ENCODE measurements around the gene TBX1.
A peak's percentile ranks its signal among the peaks of the same experiment; 100 is the strongest.

The TBX1 gene

DNA sequence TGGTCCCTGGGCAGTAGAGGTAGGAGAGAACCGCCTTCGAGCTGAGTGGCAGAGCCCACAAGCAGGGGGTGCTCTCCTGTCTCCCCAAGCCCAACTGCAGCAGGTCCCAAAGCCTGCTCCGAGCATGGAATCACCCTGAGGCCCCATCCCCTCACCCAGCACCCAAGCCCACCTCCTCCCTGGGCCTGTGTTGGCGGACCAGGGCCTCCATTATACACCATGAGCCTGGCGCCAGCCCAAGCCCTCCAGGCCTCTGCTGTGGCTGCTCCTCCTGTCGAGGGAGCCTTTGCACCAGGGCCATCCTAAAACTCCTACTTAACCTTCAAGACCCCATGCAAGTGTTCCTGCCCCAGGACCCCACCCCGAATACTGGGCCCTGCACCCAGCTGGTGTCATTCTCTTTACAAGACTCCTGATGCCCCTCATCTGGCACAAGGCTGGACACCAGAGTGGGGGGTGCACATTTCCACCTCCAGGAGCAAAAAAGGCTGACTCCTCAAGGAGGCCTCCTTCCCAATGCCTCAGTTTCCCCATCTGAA is 20.6 kb upstream of the TBX1 start:
- no peak overlapping the region for H3K4me3 Mint-ChIP-seq
- peaks cover 32% of the 10 kb centered on the region for H3K27me3 Mint-ChIP-seq (ENCODE audit: low read depth)
- TF ChIP-seq, protein P1, sequence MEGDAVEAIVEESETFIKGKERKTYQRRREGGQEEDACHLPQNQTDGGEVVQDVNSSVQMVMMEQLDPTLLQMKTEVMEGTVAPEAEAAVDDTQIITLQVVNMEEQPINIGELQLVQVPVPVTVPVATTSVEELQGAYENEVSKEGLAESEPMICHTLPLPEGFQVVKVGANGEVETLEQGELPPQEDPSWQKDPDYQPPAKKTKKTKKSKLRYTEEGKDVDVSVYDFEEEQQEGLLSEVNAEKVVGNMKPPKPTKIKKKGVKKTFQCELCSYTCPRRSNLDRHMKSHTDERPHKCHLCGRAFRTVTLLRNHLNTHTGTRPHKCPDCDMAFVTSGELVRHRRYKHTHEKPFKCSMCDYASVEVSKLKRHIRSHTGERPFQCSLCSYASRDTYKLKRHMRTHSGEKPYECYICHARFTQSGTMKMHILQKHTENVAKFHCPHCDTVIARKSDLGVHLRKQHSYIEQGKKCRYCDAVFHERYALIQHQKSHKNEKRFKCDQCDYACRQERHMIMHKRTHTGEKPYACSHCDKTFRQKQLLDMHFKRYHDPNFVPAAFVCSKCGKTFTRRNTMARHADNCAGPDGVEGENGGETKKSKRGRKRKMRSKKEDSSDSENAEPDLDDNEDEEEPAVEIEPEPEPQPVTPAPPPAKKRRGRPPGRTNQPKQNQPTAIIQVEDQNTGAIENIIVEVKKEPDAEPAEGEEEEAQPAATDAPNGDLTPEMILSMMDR (IDR thresholded peaks at IDR 0.05; ENCODE audit: unreplicated experiment in 3 of 3) = no peak
- no peak overlapping the region for H3K27ac Mint-ChIP-seq
- H3K4me1 Mint-ChIP-seq = peaks cover 23% of the 10 kb centered on the region
- no peaks in the 10 kb centered on the region for H3K9me3 Mint-ChIP-seq
- H3K36me3 Mint-ChIP-seq (ENCODE audit: low read depth) = no peaks in the 10 kb centered on the region

DNA sequence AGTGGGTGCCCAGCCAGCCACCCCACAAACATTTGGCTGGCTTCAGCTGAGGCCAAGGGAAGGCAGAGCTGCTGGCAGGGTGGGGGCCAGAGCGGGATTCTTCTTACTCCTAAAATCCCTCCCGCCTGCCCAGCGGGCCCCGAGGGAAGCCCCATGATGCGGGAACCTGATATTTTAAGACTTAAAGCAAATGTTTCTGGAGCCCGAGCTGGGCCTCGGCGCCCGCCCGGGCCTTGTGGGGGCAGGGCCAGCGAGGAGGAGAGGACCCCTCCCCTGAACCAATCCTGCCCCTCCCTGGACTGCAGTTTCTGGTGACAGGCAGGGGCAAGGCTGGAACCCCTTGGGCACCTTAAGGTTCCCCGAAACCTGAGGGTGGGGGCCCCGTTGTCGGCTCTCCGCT is 20.0 kb upstream of the TBX1 start:
- Mint-ChIP-seq H3K4me3 (no peak overlapping the region), H3K4me1 (peaks cover 24% of the 10 kb centered on the region), H3K27me3 (ENCODE audit: low read depth) (peaks cover 27% of the 10 kb centered on the region), H3K36me3 (ENCODE audit: low read depth) (no peaks in the 10 kb centered on the region), H3K27ac (no peak overlapping the region), H3K9me3 (no peaks in the 10 kb centered on the region)
- TF ChIP-seq, protein P1 (IDR thresholded peaks at IDR 0.05; ENCODE audit: unreplicated experiment in 3 of 3) = no peak

DNA sequence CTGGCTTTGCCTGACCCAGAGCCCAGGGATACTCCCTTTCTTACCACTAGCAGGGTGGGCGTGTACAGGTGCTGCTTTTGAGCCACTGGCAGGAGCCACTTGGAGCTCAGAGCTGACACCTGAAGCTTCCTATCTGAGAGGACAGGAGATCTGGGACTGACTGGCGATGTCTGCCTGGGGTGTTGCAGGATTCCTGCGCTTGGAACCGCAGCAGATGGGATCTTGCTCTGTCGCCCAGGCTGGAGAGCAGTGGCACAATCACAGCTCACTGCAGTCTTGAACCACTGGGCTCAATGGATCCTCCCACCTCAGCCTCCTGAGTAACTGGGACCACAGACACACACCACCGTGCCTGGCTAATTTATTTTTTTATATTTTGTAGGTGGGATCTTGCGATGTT is 19.5 kb upstream of the TBX1 start:
- Mint-ChIP-seq H3K27ac (peak overlapping the region in 1 of 3 experiments; percentile 59), H3K4me3 (no peak overlapping the region), H3K27me3 (ENCODE audit: low read depth) (peaks cover 24% of the 10 kb centered on the region), H3K36me3 (ENCODE audit: low read depth) (no peaks in the 10 kb centered on the region), H3K4me1 (peaks cover 24% of the 10 kb centered on the region), H3K9me3 (no peaks in the 10 kb centered on the region)
- TF ChIP-seq, protein P1 (IDR thresholded peaks at IDR 0.05; ENCODE audit: unreplicated experiment in 3 of 3) = no peak

DNA sequence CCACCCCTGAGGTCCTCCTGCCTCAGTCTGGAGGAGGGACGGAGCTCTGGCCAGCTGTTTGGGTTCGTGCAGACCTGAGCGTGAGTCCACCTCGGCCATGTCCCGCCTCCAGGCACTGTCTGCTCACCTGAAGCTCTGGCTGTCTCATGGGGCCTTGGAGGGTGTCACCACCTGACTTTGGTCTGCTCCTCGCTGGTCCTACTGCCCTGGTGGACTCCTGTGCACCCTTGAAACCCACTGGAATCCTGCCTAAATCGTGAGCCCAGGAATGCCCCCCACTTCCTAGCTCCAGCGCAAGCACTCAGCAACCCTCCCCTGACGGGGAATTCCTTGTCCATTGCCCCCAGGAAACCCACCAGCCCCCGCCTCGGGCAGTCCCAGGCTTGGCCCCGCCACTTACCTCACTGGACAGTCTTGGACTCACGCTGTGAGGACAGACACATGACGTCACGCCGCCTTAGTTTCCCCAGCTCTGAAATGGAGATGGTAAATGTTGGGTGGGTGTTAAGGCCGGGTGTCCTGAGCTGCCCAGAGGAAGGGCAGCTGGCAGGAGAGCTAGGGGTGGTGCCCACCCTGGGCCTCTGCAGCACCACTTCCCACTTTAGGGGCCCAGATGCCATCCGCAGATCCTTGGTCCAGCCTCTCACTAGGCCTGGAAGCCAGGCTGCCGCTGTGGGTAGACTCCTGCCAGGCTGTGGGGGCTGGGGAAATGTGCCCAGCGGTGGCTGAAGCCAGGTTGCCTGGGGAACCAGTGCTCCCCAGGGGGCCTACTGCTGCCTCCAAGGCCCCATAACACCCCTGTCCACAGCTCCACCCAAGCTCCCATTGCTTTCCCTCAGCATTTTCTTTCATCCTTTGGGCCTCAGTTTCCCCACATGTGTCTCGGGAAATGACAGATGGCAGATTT is 18.2 kb upstream of the TBX1 start:
- Mint-ChIP-seq H3K4me3 (no peak overlapping the region), H3K9me3 (no peaks in the 10 kb centered on the region), H3K4me1 (peaks cover 19% of the 10 kb centered on the region), H3K36me3 (ENCODE audit: low read depth) (no peaks in the 10 kb centered on the region), H3K27me3 (ENCODE audit: low read depth) (peaks cover 14% of the 10 kb centered on the region), H3K27ac (no peak overlapping the region)
- TF ChIP-seq, protein P1 (IDR thresholded peaks at IDR 0.05; ENCODE audit: unreplicated experiment in 3 of 3) = no peak

DNA sequence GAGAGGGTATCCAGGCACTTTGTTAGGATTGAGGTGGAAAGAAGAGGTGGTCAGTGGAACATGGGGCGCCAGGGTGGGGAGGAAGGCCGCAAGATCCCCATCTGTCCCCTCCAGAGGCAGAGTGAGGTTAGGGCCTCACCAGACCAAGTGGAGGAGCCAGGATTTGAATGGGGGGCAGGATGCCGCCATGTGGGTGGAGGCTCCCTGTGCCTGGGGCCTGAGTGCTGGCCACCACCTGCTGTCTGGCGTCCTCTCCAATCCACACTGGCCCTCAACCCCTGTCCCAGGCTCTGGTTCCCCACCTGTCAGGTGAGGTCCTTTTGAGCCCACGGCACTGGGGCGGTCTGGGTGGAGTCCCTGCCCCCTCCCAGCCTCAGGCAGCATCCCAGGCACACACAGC is 17.5 kb upstream of the TBX1 start:
- peaks cover 14% of the 10 kb centered on the region for H3K27me3 Mint-ChIP-seq (ENCODE audit: low read depth)
- no peaks in the 10 kb centered on the region for H3K9me3 Mint-ChIP-seq
- TF ChIP-seq, protein P1 (IDR thresholded peaks at IDR 0.05; ENCODE audit: unreplicated experiment in 3 of 3) = no peak
- no peak overlapping the region for H3K4me3 Mint-ChIP-seq
- H3K4me1 Mint-ChIP-seq = peaks cover 19% of the 10 kb centered on the region
- H3K27ac Mint-ChIP-seq = no peak overlapping the region
- no peaks in the 10 kb centered on the region for H3K36me3 Mint-ChIP-seq (ENCODE audit: low read depth)
